GM19467 (cell line): ENCODE data around the gene CEACAM19.
"Not testable (repeated sequence)": the region's sequence is repeated elsewhere in the genome, so short reads cannot be mapped to it uniquely, and the experiment has no call there.

Source experiments
- ATAC-seq: cut with Tn5 transposase; IDR thresholded peaks from one replicate; pipeline ENCODE4 v1.9.1; 2021; ENCODE audit warnings: mild to moderate bottlenecking, moderate library complexity; ENCODE audit not compliant: unreplicated experiment

CEACAM19 gene

DNA sequence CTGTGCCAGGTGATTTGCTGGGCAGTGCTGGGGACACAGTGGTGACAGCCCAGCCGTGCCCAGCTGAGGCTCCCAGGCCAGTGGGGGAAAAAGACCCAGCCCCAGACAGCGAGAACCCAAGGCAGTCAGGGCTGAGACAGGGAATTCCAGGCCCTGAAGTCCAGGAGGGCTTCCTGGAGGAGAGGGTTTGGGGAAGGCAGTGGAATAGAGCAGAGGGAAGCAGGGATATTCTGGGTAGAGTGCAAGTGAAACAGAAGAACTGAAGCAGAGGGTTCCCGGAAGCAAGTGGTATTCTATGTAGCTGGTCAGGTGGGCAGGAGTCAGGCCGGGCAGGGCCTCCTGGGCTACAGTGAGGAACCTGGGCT lies 26.4 kb downstream of the CEACAM19 start:
- ATAC-seq, result no peak

DNA sequence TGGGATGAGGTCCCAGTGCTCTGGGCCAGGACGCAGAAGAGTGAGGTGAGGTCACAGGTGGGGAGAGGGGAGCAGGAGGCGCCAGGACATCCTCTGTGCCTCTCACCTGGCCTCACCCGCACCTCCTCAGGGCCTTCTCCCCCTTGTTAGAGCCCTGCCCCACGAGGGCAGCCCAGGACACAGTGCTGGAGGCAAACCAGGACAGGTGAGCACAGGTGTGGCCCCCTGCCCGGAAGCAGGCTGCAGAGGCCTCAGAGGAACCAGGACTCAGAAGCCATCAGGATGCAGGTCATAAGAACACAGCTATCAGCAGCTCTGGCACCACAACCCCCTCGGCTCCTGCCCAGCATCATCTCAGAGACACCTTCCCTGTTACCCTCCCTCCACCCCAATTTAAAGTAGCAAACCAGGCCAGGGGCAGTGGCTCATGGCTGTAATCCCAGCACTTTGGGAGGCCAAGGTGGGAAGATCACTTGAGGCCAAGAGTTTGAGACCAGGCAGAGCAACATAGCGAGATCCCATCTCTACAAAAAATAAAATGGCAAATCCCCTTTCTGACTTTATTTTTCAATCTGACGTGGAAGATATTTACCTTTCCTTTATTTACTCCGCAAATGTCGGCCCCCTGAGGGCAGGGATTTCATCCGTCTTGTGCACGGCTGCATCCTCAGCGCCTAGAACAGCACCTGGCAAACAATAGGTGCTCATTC lies 27.4 kb downstream of the CEACAM19 start, which contains the start of gene CEACAM16:
CEACAM16 (plus strand) TSS at position 660 of the 710 bp plus-strand sequence. CDS start 2,306 bp downstream, outside the sequence.
- ATAC-seq, result no peak

DNA sequence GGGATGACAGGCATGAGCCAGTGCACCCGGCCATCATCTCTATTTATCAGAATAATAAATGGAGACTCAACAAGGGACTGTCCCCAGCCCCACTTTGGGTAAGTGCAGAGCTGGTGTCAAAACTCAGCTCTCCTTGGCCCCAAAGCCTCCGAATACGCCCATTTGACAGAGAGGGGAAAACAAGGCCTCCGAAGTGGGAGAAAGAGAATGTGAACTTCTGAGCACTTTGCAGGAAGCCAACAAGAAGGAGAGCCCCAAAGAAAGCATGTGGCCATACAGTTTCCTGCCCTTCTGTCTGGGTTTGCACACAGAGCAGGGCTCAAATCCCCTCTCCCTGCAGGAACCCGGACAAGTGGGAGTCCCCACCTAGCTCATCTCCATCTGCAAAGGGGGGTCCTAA lies 29.3 kb downstream of the CEACAM19 start:
- ATAC-seq, result no peak

DNA sequence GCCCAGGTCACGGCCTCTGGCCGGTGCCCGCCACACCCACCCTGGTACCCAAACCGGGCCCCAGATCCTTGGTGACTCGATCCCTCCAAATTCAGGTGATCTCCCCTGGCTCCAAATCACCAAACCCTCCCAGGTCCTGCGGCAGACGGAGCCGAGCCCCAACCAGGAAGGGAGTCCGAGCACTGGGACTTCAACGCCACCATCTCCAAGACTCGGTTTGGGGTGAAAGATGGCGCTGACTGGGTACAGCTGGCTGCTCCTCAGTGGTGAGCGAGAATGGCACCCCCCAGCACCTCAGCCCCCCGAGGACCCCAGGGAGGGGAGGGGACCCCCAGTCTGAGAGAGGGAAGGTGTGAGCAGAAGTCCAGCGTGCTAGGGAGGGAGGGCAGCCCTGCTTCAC lies 29.9 kb downstream of the CEACAM19 start:
- ATAC-seq, result no peak

DNA sequence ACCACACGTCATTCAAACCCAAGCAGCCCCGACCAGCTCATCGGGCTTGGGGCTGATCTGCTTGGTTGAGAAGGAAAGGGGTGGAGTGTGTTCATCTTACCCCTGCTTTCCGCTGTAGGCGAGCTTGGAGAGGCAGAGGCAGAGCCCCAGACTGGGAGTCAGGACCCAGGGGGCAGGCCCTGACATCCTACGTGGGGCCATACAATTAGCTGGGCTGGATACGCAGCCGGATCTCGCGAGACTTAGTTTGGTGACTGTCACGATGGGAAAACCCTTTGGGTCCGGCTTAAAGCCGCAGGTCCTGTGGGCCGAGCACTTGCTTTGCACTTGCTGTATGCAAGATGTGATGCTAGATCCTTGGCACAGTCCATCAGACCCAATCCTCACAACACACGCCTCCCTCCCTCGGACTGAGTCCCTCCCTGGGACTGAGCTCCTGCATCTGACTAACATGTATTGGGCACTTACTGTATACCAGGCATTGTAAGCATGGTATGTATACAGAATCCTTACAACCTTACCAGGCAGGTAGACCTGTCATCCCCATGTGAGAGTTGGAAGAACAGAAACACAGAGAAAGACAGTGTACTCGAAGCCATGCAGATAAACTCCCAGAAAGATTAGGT lies 31.4 kb downstream of the CEACAM19 start:
- ATAC-seq, result no peak

DNA sequence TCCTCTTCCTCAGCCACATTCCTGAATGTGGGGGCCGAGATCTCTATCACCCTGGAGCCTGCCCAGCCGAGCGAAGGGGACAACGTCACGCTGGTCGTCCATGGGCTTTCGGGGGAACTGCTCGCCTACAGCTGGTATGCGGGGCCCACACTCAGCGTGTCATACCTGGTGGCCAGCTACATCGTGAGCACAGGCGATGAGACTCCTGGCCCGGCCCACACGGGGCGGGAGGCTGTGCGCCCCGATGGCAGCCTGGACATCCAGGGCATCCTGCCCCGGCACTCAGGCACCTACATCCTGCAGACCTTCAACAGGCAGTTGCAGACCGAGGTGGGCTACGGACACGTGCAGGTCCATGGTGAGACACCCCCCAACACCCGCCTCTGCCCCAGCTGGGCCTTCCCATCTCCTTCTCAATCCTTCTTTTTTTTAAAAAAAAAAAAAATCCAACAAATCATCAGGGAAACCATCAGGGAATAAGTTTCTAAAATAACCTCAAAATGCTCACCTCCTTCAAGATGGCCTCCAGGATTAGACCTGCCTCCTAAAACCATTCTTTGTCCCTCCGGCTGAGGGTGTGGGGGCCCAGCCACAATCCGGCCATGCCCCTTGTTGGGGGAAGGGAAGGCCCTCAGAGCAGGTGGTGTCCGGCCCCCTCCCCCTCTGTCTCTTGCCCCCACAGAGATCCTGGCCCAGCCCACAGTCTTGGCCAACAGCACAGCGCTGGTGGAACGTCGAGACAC lies 32.2 kb downstream of the CEACAM19 start:
- ATAC-seq, result no peak

DNA sequence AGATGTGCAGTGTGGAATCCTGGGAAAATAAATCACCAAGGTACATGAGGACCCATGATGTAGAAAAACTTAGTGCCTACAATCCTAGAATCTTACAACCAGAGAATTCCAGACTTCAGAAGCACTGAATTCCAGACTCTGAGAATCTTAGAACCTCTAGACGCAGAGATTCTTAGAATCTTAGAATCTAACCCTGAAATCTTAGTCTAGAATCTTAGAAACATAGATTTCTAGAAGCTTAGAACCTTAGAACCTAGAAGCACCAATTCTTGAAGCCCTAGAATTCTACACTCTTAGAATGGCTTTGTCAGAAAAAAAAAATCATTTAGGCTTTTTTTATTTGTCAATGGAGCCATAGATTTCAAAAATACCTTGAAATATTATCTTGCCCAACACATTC lies 33.7 kb downstream of the CEACAM19 start:
- ATAC-seq, result no peak

DNA sequence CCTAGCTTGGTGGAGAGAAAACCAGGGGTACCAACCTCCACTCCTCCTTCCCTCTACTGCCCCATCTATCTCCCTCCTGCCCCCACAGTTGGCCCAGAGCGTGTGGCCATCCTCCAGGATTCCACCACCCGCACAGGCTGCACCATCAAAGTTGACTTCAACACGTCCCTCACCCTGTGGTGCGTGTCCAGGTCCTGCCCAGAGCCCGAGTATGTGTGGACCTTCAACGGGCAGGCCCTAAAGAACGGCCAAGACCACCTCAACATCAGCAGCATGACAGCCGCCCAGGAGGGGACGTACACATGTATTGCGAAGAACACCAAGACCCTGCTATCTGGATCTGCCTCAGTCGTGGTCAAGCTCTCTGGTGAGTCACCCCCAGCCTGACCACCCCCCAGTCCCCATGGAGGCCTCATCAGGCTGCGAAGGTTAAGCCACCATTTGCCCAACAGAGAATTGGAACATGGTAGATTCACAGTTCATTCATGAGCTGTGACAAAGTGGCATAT lies 34.3 kb downstream of the CEACAM19 start:
- ATAC-seq, result no peak

DNA sequence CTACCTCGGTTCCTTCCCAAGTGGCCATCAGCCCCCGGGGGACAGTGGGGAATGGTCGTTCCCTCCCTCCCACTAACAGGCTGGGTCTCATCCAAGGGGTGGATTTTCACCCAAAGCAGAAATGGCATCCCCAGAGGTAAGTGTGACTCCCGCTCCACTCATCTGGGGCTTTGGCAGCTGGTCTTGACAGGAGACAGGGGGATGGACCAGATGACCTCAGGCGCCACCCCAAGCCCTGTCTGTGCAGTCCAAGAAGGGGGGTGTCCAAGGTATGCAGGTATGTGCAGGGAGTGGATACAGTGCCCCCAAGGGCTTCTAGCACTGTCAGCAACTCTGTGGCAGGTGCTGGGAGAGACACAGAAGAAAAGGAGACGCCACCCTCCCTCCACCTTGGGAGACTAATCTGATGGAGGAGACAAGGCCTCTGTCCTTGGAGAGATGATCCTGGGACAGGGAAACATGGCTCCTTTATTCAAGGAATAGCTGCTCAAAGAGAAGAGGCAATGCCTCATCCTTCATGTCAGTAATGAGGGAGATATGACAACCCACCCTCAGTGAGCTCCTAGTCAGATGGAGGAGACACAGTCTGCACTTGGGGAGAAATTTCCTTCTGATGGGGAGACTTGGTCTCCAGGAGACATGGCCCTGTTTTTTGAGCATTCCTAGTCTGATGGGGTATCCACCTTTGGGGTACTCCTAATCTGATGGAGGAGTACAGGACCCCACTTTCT lies 35.4 kb downstream of the CEACAM19 start:
- no peak for ATAC-seq

DNA sequence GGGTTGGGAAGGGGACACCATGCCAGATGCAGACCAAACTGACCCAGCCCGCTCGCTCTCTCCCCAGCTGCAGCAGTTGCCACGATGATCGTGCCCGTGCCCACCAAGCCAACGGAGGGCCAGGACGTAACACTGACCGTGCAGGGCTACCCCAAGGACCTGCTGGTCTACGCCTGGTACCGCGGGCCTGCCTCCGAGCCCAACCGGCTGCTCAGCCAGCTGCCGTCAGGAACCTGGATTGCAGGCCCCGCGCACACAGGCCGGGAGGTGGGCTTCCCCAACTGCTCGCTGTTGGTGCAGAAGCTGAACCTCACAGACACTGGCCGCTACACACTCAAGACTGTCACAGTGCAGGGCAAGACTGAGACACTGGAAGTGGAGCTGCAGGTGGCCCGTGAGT lies 36.5 kb downstream of the CEACAM19 start:
- no peak for ATAC-seq

DNA sequence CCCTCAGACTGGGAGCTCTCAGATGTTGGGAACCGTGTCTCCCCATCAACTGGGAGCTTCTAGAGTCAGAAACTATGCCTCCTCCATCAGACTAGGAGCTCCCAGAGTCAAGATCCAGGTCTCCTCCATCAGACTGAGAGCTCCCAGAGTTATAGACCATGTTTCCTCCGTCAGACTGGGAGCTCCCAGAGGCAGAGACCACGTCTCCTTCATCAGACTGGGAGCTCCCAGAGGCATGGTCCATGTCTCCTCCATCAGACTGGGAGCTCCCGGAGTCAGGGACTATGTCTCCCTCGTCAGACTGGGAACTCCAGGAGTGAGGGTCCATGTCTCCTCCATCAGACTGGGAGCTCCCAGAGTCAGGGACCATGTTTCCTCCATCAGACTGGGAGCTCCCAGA lies 37.7 kb downstream of the CEACAM19 start:
- no peak for ATAC-seq

DNA sequence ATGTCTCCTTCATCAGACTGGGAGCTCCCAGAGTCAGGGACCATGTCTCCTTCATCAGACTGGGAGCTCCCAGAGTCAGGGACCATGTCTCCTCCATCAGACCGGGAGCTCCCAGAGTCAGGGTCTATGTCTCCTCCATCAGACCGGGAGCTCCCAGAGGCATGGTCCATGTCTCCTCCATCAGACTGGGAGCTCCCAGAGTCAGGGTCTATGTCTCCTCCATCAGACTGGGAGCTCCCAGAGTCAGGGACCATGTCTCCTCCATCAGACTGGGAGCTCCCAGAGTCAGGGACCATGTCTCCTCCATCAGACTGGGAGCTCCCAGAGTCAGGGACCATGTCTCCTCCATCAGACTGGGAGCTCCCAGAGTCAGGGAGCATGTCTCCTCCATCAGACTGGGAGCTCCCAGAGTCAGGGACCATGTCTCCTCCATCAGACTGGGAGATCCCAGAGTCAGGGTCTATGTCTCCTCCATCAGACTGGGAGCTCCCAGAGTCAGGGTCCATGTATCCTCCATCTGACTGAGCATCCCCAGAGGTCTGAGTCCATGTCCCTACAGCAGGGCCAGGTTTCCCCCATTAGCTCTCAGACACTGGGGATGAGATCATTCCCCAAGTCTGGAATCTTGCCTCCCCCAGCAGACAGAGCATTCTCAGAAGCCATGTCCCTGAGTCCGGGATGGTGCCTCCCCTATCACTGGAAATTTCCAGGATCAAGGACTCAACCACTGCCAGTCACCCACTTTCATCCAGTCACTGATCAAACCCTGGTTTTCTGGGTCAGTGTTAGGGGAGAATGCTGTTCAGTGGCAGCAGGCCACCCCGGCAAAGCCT lies 38.4 kb downstream of the CEACAM19 start:
- ATAC-seq, result not testable (repeated sequence)

DNA sequence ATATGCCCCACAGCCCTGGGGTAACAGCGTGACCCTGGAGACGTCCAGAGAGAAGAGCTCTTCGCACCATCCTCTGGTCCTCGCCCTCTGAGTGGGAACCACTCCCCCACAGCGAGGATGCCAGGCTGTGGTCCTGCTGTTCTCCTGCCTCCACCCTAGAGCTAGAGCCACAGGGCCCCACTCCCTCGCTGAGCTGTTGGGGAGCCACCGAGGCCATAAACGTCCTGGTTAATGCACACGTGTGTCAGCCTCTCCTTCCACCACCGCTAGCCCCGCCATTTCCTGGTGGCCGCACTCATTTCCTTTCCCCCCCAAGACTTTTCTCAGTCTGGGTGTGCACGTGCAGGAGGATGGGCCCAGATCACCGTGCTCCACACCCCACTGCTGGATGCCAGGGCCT lies 39.2 kb downstream of the CEACAM19 start:
- no peak for ATAC-seq

DNA sequence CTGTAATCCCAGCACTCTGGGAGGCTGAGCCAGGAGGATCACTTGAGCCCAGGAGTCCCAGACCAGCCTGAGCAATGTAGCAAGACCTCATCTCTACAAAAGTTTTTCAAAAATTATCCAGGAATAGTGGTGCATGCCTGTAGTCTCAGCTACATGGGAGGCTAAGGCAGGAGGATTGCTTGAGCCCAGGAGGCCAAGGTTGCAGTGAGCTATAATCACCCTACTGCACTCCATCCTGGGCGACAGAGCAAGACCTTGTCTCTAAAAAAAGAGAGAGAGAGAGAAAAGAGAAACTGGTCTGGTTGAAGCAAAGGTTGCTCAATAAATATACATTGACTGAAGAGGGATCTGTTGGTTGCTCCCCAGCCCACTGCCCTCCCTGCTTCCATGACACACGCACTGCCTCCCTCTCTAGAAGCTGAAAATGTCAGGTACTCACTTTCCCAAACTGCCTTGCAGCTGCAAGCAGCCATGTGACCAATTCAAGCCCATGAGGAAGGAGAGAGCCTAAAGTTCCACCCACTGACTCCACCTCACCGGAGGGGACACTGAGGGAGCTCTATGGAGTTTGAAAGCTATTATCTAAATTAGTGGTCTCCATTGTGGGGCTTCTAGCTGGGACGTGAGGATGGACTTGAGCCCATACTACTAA lies 41.7 kb downstream of the CEACAM19 start:
- no peak for ATAC-seq

DNA sequence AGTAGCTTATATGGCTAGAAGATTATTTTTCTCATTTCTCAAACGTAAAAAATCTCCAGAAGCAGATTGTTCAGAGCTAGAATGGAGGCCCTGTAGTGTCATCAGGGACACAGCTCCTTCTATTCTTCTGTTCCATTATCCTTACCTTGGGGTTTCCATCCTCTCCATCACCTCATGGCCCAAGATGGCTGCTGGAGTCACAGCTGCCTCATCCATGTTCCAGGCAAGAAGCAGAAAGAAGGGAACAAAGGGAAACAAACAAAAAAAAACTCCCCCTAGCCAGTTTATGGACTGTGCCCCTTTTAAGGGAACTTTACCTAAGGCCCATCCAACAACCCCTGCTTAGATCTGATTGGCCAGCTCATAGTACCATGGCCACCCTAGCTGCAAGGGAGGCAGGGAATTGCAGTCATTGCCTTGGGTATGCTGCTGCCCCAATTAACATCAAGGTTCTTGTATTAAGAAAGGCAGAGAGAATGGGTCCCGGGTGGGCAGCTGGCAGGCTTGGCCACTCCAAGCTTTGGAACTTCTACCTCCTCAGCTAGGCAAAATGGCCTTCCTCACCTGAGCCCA lies 43.4 kb downstream of the CEACAM19 start:
- ATAC-seq, result no peak

DNA sequence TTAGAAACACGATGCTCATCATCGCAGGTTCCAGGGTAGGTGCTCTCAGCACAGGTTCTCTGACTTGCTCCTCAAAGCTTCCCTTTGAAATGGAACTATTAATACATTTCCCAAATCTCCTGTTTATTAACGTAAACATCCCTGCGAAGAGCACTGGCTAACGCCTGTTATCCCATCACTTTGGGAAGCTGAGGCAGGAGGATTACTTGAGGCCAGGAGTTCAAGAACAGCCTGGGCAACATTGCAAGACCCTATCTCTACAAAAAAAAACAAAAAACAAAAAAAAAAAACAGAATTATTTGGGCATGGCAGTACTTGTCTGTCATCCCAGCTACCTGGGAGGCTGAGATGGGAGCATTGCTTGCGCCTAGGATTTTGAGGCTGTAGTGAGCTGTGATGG lies 46.3 kb downstream of the CEACAM19 start:
- ATAC-seq, result no peak

DNA sequence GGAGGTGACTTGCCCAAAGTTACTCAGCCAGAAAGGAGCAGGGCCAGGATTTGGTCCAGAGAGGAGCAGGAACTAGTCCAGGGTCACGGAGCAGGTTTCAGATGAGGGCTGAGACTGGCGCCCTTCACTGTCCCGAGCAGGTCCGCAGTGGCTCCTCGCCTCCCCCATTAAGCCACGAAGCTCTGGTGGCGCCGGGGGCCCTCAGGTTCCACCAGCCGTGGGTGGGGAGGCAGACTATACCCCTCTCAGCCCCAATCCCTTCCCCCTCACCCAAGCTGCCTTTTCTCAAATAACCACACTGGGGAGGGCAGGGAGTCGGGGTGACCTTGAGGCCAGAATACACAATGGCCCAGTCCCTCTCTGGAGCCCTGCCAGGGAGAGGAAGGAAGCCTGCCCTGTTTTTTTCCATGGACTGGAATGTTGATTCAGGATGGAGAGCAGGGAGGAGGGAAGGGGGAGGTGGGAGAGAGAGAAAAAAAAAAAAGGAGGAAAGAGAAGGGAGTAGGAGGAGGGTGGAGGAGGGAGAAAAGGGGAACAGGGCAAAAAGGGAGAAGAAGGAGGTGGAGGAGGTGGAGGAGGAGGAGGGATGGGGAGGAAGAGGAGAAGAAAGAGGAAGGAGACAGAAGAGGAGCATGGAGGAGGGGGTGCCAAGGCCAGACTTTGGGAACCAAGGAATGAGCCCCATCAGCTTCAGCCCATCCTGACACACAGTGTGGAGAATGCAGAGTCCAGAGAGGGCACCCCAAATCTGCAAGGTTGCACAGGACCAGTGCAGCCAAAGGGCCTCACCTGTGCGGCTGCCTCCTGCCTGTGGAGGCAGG lies 47.4 kb downstream of the CEACAM19 start:
- no peak for ATAC-seq

DNA sequence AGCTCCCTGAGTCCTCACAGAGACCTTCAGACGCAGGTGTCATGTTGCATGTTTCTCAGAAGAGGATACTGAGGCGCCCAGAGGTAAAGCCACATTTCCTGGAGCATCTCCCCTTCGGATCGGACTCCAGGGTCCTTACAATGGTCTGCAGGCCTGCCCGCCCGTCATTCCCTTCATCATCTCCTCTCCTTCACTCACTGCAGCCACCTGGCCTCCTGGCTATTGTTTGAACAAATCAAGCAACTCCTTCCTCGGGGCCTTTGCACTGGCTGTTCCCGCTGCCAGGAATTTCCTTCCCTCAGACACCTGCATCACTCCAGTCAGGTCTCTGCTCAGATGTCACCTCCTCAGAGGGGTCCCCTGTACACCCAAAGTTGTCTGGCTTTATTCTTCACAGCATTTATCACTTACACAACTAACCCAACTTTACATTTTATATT lies 48.0 kb downstream of the CEACAM19 start:
- no peak for ATAC-seq
